Measurements from ENCODE around the gene LY6G6F. TPM values are rescaled to one million over a fixed set of nuclear protein-coding genes. Genes with fewer than 3 reads are reported as not detected.

LY6G6F gene
- total RNA-seq, result not detected

- Histone ChIP-seq H3K4me3 (no peak within 1 kb of the TSS), H3K4me1 (ENCODE audit: control insufficient read depth in 1 of 2, low read depth in 2 of 2) (peaks cover 10 to 13% of the 10 kb centered on the region in 2 donors), H3K9me3 (no peaks in the 10 kb centered on the region), H3K27me3 (replicated peaks; ENCODE audit: insufficient read depth) (no peaks in the 10 kb centered on the region), H3K36me3 (no peaks in the 10 kb centered on the region), H3K27ac (no peak within 1 kb of the TSS)
- ATAC-seq (ENCODE audit: insufficient number of reproducible peaks, low FRiP score, low read depth) (no peak), DNase-seq (ENCODE audit: low spot score) (no peak)
- TF ChIP-seq CTCF (IDR thresholded peaks at IDR 0.05), result no peak
Measured at GRCh38 chr6:31706599-31706998, at the start of gene LY6G6F. TSS of gene LY6G6F (plus strand) at chr6:31706866. CDS start at chr6:31706907, 41 bp downstream.

GRCh38 chr6:31657406-31658157, 49.1 kb upstream of the LY6G6F start:
- no peak for TF ChIP-seq CTCF (IDR thresholded peaks at IDR 0.05)

GRCh38 chr6:31658158-31658688, 48.4 kb upstream of the LY6G6F start:
- H3K9me3 ChIP-seq, result no peaks in the 10 kb centered on the region
- peaks cover 25 to 56% of the 10 kb centered on the region in 2 donors for H3K4me1 ChIP-seq (ENCODE audit: control insufficient read depth in 1 of 2, low read depth in 2 of 2)
- no peak overlapping the region for H3K27ac ChIP-seq
- no peak for DNase-seq (ENCODE audit: low spot score)
- no peak overlapping the region for H3K4me3 ChIP-seq
- TF ChIP-seq CTCF (IDR thresholded peaks at IDR 0.05), result no peak
- no peak for ATAC-seq (ENCODE audit: insufficient number of reproducible peaks, low FRiP score, low read depth)
- H3K36me3 ChIP-seq, result no peaks in the 10 kb centered on the region
- H3K27me3 ChIP-seq (replicated peaks; ENCODE audit: insufficient read depth), result no peaks in the 10 kb centered on the region

More at GRCh38 chr6:31657406-31658157, 49.1 kb upstream of the LY6G6F start:
- H3K4me3 ChIP-seq, result no peak overlapping the region
- H3K27me3 ChIP-seq (replicated peaks; ENCODE audit: insufficient read depth), result no peaks in the 10 kb centered on the region
- ATAC-seq (ENCODE audit: insufficient number of reproducible peaks, low FRiP score, low read depth) (no peak), DNase-seq (ENCODE audit: low spot score) (no peak)
- peaks cover 23 to 51% of the 10 kb centered on the region in 2 donors for H3K4me1 ChIP-seq (ENCODE audit: control insufficient read depth in 1 of 2, low read depth in 2 of 2)
- H3K9me3 ChIP-seq, result no peaks in the 10 kb centered on the region
- no peaks in the 10 kb centered on the region for H3K36me3 ChIP-seq
- no peak overlapping the region for H3K27ac ChIP-seq

- Histone ChIP-seq H3K4me1 (ENCODE audit: control insufficient read depth in 1 of 2, low read depth in 2 of 2) (peaks cover 25 to 59% of the 10 kb centered on the region in 2 donors), H3K27ac (peak overlapping the region; percentile 82 to 90), H3K36me3 (no peaks in the 10 kb centered on the region), H3K4me3 (peak overlapping the region; percentile 82), H3K27me3 (replicated peaks; ENCODE audit: insufficient read depth) (no peaks in the 10 kb centered on the region), H3K9me3 (no peaks in the 10 kb centered on the region)
- ATAC-seq (ENCODE audit: insufficient number of reproducible peaks, low FRiP score, low read depth), result no peak
- no peak for DNase-seq (ENCODE audit: low spot score)
- no peak for TF ChIP-seq CTCF (IDR thresholded peaks at IDR 0.05)
Measured at GRCh38 chr6:31658983-31659648, 47.5 kb upstream of the LY6G6F start.
